IPS-18c (cell line): ENCODE measurements around the gene ARHGAP25.

Source experiments
- H3K4me3 ChIP-seq: 2 replicates; pipeline ENCODE4 v1.7.0; 2013; ENCODE audit warnings: low read depth, mild to moderate bottlenecking, low read length, moderate library complexity; ENCODE audit not compliant: insufficient read depth
- H3K9me3 ChIP-seq: one replicate; pipeline ENCODE4 v1.6.1; 2013; ENCODE audit warnings: mild to moderate bottlenecking, low read length, moderate library complexity; ENCODE audit not compliant: control insufficient read depth, insufficient read depth

The ARHGAP25 gene

DNA sequence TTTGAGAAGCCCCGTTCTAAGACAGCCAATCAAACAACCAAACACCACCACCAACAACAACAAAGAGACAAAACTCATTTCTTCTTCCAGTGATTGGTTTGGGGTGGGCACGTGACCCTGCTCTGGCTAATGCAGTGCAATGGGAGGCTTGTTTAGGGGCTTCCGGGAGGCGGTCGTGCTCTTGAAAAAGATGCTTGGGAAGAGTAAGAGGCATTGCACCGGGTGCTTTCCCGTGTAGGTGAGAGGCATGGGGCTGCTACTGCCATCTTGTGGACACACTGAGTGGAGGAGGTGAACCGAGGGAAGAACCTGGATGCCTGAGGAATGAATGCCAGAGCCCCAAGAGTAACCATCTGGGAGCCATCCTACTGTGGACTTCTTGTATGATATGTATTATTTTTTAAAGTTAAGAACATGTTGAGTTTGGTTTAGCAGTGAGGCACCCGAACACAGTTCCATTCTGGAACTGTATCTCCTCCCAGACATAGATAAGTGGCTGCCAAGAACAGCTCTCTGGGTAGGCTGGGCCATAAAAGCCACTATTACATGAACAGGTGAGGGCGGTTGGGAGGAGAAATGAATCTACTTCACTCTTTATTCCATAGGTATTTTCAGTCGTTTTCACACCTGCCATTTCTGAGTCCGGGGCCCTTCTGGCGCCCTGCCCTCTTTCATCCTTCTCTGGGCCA lies 19.1 kb upstream of the ARHGAP25 start:
- H3K9me3 ChIP-seq, result no peaks in the 10 kb centered on the region
- H3K4me3 ChIP-seq, result no peak overlapping the region

DNA sequence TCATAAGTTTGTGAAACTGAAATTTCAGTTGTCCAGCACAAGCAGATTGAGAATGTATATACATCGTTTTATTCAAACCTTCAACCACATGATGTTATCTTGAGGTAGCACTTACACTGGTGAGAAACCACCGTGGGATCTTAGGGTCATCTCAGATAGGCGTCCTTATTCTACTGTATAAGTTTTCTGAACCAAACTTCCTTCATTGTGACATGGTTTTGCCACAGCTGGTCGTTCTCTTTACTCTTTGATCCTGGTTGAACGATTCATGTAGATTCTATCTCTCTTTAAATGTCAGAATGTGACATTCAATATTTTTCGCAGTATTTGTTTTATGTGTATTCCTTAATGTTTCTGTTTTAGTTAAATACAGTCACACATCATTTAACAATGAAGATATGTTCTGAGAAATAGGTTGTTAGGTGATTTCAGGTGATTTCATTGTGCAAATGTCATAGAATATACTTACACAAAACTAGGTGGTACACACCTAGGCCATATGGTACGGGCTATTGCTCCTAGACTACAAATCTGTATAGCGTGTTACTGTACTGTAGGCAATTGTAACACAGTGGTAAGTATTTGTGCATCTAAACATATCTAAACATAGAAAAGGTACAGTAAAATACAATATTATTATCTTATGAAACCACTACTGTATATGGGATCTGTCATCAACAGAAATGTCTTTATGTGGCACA lies 17.9 kb upstream of the ARHGAP25 start:
- H3K9me3 ChIP-seq, result no peaks in the 10 kb centered on the region

DNA sequence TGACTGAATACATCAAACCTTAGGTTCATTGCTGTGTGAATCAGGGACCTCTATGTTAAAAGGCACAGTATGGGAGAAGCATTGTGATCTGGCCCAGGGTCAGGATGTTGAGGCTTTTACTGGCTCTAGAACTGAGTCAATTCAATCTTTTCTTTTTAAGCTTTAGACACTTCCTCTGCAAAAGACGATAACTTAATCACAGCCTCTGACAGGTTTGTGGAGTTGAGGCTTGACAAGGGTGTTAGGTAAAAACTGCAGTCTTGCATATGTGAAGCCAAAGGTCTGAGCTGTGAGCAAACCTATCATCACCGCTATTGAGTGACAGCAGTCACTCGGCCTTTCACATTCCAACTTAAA lies 17.3 kb upstream of the ARHGAP25 start:
- Histone ChIP-seq H3K9me3 (no peaks in the 10 kb centered on the region), H3K4me3 (no peak overlapping the region)

More for the DNA sequence above, 17.9 kb upstream of the ARHGAP25 start:
- H3K4me3 ChIP-seq, result no peak overlapping the region

- H3K9me3 ChIP-seq, result no peaks in the 10 kb centered on the region
These were observed 14.7 kb upstream of the ARHGAP25 start for GRCh38 chr2:68719912-68720311.

GRCh38 chr2:68720665-68721064 lies 13.9 kb upstream of the ARHGAP25 start:
- Histone ChIP-seq H3K9me3 (no peaks in the 10 kb centered on the region), H3K4me3 (no peak overlapping the region)

More at GRCh38 chr2:68719912-68720311, 14.7 kb upstream of the ARHGAP25 start:
- no peak overlapping the region for H3K4me3 ChIP-seq

- Histone ChIP-seq H3K4me3 (no peak overlapping the region), H3K9me3 (no peaks in the 10 kb centered on the region)
These were observed 13.0 kb upstream of the ARHGAP25 start for GRCh38 chr2:68721482-68722101.

GRCh38 chr2:68722712-68723111 lies 11.9 kb upstream of the ARHGAP25 start:
- no peaks in the 10 kb centered on the region for H3K9me3 ChIP-seq
- no peak overlapping the region for H3K4me3 ChIP-seq

GRCh38 chr2:68723181-68723580 lies 11.4 kb upstream of the ARHGAP25 start:
- Histone ChIP-seq H3K9me3 (no peaks in the 10 kb centered on the region), H3K4me3 (no peak overlapping the region)

- Histone ChIP-seq H3K9me3 (no peaks in the 10 kb centered on the region), H3K4me3 (no peak overlapping the region)
These were observed 8.5 kb upstream of the ARHGAP25 start for GRCh38 chr2:68726100-68726499.

DNA sequence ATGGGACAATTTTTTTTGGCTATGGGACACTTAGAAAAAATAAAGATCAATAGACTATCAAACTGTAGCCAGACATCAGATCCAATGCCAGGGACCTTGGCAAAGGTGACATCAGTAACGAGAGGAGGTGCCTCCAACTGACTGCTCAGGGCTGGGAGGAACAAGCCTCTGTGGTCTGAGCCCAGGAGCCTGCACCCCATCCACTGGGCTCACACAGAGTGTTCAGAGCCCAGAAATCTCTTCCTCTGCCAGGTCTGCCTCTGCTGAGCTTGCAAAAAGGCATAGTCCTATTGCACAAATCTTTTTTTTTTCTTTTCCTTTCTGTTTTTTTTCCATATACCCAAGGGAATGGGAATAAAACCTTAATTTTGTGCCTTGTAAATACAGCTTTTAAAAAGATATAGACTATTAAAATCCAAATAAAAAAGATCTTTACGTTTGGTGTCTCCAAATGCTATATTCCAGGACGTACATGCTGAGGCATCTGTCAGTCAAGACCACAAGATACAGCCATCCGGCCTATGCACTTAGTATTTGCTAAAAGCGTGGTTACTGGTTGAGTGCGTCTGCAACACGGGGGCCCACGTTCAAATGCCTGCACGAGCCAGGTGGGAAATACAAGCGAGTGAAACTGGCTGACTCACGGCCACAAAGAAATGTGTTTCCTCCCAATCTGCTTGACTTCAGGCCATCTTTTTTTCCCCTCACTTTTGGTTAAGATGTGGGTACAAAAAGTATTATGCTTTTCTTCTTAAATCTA lies 7.8 kb upstream of the ARHGAP25 start:
- Histone ChIP-seq H3K9me3 (no peaks in the 10 kb centered on the region), H3K4me3 (no peak overlapping the region)

DNA sequence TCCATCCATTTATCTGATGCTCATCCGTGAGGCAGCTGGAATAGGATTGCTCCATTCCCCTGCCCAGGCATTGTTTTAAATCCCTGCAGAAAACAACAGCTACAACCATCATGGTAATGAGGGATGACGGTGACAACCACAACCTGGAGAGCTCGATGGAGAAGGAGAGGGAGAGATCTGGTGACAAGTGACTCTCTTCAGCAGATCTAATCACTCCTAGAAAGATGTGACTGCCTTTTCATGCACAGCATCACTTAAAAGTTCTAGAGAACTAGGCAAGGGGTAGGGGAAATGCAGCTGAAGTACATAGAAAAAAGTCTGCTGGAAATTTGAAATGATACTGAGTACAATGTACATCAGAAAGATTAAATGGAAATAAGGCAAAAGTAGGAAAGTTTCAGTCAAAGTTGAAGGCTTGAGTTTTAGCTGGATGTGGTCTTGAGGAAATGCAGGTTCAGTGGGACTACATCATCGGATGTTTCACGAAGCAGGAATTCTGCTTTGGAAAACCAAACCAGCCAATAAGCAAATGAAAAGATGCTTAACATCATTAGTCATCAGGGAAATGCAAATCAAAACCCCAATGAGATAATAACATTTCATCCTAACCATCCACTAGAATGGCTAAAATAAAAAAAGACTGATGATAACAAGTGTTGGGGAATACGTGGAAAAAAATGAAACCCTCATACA lies 6.8 kb upstream of the ARHGAP25 start:
- Histone ChIP-seq H3K9me3 (no peaks in the 10 kb centered on the region), H3K4me3 (no peak overlapping the region)

GRCh38 chr2:68730828-68731227 lies 3.8 kb upstream of the ARHGAP25 start:
- no peak overlapping the region for H3K4me3 ChIP-seq
- H3K9me3 ChIP-seq, result no peaks in the 10 kb centered on the region

DNA sequence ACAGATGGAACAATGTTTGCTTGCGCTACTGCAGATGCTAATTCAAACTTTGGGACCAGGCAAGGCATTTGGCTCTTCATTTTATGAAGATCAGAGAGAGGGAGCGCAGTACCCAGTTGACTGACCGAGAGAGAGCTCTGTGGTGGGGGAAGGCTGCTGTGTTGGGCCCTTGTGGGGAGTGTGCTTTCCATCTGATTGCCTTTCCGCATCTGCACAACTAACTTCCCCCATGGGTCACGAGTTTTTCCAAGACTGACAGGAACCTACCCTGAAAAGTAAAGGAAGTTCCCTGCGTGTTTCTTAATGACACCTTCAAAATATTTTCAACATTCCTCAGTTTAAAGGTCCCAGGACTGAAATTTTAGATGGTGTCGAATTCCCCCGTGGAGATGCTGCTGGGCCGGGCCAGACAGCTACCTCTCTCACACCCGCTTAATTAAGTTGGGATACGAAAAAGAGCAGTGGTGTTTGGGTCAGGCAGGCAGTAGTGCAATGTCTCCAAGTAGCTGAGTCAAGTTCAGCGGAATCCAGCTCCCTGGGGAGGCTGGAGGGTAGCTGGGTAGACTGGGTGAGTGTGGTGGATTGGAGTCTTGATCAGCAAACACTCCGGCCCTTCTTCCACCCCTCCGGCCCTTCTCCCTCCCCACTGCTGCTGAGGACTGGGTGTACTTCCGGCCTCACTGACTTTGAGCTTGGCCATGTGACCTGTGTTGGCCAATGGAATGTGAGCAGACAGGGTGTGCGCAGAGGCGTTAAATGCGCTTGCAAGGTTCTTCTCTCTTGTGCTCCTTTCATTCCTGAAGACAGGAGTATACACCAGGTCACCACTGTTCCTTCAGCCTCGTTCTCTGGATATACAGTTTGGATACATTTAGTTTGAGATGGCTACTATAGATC lies 2.3 kb upstream of the ARHGAP25 start:
- no peaks in the 10 kb centered on the region for H3K9me3 ChIP-seq

GRCh38 chr2:68733365-68733764 lies 1.2 kb upstream of the ARHGAP25 start:
- Histone ChIP-seq H3K9me3 (no peaks in the 10 kb centered on the region), H3K4me3 (no peak overlapping the region)

More for the DNA sequence above, 2.3 kb upstream of the ARHGAP25 start:
- H3K4me3 ChIP-seq, result no peak overlapping the region

GRCh38 chr2:68734176-68734575 lies 435 bp upstream of the ARHGAP25 start:
- no peak overlapping the region for H3K4me3 ChIP-seq
- no peaks in the 10 kb centered on the region for H3K9me3 ChIP-seq

DNA sequence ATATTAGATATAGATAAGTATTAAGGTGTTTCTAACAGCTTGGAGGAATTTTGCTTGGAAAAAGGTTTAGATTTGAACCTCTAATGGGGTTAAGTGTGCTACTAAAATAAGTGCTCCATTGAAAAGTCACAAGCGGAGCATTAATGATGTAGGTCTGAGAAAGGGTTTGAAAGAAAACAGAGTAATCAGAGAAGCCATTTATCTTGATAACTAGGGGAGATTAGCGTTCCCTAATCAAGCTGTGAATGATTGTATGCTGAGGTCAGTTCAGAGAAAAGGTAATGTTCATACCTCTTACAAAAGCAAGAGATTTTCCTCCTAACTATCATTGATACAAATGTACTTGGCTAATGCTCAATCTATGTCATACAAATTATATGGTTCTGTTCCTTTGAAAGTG lies 1.5 kb downstream of the ARHGAP25 start:
- Histone ChIP-seq H3K4me3 (no peak overlapping the region), H3K9me3 (no peaks in the 10 kb centered on the region)
